Lower lobe of right lung (tissue), 2 donors: ENCODE measurements around the gene RASA1. TPM values are rescaled to one million over a fixed set of nuclear protein-coding genes. Genes with fewer than 3 reads are reported as not detected.

Experiments used
- ATAC-seq, 2 donors: fragments of 200-7000 bp; cut with Tn5 transposase; one replicate each; pipeline ENCODE4 v1.9.1; 2020 to 2022; ENCODE audit warnings: mild to moderate bottlenecking in 2 of 2, moderate library complexity in 2 of 2
- DNase-seq: peaks from one replicate; pipeline ENCODE4 v3.0.0-alpha.2; 2020
- H3K27ac ChIP-seq: fragments of 200-600 bp; one replicate; pipeline ENCODE4 v1.8.0; 2022
- H3K27me3 ChIP-seq: fragments of 200-600 bp; one replicate; pipeline ENCODE4 v1.8.0; 2022; ENCODE audit warnings: low read depth
- H3K36me3 ChIP-seq: fragments of 200-600 bp; one replicate; pipeline ENCODE4 v1.8.0; 2022; ENCODE audit warnings: mild to moderate bottlenecking
- H3K4me1 ChIP-seq: fragments of 200-600 bp; one replicate; pipeline ENCODE4 v1.8.0; 2022
- H3K4me3 ChIP-seq: fragments of 200-600 bp; one replicate; pipeline ENCODE4 v1.8.0; 2022; ENCODE audit warnings: mild to moderate bottlenecking
- H3K9me3 ChIP-seq: fragments of 200-600 bp; one replicate; pipeline ENCODE4 v1.8.0; 2022
- intact Hi-C: fragments of 100-400 bp; cut with DNase I; formaldehyde crosslinking; loops from one replicate; pipeline ENCODE4 v1.11.0; 2022
- total RNA-seq: library from RNA; stranded (reverse); fragmentation: NEBNext Ultra II Directional; extraction: Animal tissue kit (Norgen Biotek cat#: 25700); gene quantifications from one replicate; pipeline ENCODE4 v1.2.1, GENCODE V29; 2021
- TF ChIP-seq, protein P1 (sequence below): fragments of 200-600 bp; IDR thresholded peaks from one replicate; pipeline ENCODE4 v1.8.0; 2022; ENCODE audit warnings: antibody characterized with exemption, mild to moderate bottlenecking
- donor health status: DM: no; HTN: yes; CAD: no; lungs with severe emphysema.

RASA1 gene
- total RNA-seq, 1 donor from 2014 or later, result 32.6 TPM

DNA sequence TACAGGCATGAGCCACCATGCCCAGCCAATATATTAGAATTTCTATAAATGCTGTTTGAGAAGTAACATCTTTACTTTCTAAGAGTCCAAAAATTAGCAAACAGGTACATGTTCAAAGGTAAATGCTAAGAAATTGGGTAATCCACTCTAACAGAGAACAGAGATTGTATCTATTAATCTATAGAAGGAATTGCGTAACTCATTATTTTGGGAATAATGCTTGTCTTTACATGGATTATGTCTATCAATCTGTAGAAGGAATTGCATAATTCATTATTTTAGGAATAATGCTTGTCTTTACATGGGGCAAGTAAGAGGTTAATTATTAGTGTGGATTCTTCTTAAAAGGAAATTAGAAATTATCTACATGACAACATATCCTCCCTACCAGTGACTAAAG, 114.5 kb downstream of the RASA1 start:
- no peaks in the 10 kb centered on the region for H3K4me1 ChIP-seq
- no peak overlapping the region for H3K27ac ChIP-seq
- peaks cover 95% of the 10 kb centered on the region for H3K36me3 ChIP-seq
- no peak for DNase-seq
- TF ChIP-seq, protein P1, sequence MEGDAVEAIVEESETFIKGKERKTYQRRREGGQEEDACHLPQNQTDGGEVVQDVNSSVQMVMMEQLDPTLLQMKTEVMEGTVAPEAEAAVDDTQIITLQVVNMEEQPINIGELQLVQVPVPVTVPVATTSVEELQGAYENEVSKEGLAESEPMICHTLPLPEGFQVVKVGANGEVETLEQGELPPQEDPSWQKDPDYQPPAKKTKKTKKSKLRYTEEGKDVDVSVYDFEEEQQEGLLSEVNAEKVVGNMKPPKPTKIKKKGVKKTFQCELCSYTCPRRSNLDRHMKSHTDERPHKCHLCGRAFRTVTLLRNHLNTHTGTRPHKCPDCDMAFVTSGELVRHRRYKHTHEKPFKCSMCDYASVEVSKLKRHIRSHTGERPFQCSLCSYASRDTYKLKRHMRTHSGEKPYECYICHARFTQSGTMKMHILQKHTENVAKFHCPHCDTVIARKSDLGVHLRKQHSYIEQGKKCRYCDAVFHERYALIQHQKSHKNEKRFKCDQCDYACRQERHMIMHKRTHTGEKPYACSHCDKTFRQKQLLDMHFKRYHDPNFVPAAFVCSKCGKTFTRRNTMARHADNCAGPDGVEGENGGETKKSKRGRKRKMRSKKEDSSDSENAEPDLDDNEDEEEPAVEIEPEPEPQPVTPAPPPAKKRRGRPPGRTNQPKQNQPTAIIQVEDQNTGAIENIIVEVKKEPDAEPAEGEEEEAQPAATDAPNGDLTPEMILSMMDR, result no peak
- no peak overlapping the region for H3K4me3 ChIP-seq
- intact Hi-C loops, result no loop called here
- H3K9me3 ChIP-seq, result no peaks in the 10 kb centered on the region
- no peaks in the 10 kb centered on the region for H3K27me3 ChIP-seq
- no peak for ATAC-seq

DNA sequence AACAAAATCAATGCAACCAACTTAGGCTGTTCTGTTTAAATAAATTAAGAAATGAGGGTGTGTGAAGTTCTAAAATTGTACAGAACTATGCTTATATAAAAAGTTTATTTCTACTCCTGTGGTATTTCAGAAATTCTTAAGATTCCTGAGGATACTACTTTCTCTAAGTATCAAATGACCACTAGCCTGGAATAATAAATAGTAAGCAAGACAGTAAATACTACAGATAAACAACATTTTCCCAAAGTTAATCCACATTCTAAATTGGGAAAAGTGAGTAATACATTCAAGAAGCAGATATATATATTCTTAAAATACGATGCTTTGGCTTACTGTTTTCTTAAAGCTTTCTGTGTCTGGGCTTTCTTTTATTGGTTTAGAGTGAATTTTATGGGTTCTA, 115.5 kb downstream of the RASA1 start:
- Histone ChIP-seq H3K4me3 (no peak overlapping the region), H3K27ac (no peak overlapping the region), H3K4me1 (no peaks in the 10 kb centered on the region), H3K36me3 (peaks cover 95% of the 10 kb centered on the region), H3K9me3 (no peaks in the 10 kb centered on the region), H3K27me3 (no peaks in the 10 kb centered on the region)
- TF ChIP-seq, protein P1, result no peak
- DNase-seq (no peak), ATAC-seq (no peak)
- intact Hi-C loops, result no loop called here

DNA sequence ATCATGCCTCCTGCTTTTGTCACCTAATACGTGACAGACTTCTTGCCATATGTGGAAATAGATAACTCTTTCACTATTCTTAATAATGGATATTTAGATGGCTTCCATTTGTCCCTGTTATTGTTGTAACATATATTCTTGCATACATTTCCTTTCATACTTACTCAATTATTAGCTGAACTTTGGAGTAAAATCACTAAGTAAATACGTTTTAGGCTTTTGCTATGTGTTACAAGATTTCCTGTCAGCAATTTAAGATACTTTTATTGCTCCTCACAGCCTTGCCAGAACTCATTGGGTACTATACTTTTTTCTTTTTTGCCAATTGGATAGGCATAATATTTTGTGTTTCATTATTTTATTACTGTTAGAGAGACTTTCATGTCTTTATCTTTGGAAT, 118.1 kb downstream of the RASA1 start:
- intact Hi-C loops, result no loop called here
- no peaks in the 10 kb centered on the region for H3K27me3 ChIP-seq
- TF ChIP-seq, protein P1, result no peak
- peaks cover 4% of the 10 kb centered on the region for H3K4me1 ChIP-seq
- H3K36me3 ChIP-seq, result peaks cover 95% of the 10 kb centered on the region
- H3K9me3 ChIP-seq, result no peaks in the 10 kb centered on the region
- no peak overlapping the region for H3K27ac ChIP-seq
- DNase-seq, result no peak
- ATAC-seq, result no peak
- no peak overlapping the region for H3K4me3 ChIP-seq

DNA sequence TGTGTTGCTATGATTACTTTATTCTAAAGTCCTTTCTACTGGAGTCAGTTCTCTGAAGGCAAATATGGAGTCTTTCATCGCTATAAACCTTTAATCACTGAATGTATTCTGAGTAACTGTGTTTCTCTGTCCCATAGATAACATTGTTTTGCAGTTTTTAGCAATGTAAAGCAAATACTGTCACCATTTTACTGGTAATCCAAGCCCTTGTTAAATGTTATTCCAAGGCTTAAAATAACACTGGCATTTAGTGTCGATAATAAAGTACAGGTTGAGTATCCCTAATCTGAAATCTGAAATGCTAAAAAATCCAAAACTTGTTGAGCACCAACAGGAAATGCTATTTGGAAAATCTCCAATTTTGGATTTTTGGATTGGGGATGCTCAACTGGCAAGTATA, 120.4 kb downstream of the RASA1 start:
- no peak for ATAC-seq
- Histone ChIP-seq H3K4me1 (peaks cover 6% of the 10 kb centered on the region), H3K9me3 (no peaks in the 10 kb centered on the region), H3K4me3 (no peak overlapping the region), H3K27me3 (no peaks in the 10 kb centered on the region), H3K36me3 (peaks cover 95% of the 10 kb centered on the region), H3K27ac (no peak overlapping the region)
- TF ChIP-seq, protein P1, result no peak
- no peak for DNase-seq
- intact Hi-C loops, result no loop called here

DNA sequence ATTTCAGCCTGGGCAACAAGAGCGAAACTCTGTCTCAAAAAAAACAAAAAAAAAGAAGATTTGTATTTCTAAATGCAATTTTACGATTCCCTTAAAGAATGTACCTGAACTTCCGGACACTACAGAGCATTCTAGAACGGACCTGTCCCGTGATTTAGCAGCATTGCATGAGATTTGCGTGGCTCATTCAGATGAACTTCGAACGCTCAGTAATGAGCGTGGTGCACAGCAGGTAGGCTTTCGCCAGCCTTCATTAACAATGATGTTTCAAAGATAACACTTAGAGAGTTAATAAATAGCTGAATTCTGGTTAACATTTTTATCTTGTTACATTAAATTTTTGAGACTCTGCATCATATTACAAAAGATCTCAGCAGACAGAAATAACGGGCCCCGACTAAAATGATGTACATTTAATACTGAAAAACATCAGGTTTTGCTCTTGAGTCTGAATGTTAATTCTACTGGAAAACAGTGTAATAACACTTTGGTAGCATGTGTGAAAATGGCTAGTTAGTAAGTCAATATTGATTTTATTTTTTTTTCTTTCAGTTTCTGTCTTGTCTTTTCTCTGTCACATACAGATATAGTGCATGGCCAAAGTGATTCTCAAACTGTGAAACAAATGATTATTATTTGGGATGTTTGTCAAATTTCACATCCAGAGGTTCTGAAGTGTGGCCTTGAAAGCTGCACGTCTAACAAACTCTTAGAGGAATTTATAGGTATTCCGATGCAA, 121.8 kb downstream of the RASA1 start:
- intact Hi-C loops, result loop anchor here (10.0 kb wide), 1 partner anchor 125 kb away; the partner anchor contains the start of gene RASA1
- H3K36me3 ChIP-seq, result peaks cover 98% of the 10 kb centered on the region
- no peak for ATAC-seq

More for the DNA sequence above, 121.8 kb downstream of the RASA1 start:
- Histone ChIP-seq H3K27me3 (no peaks in the 10 kb centered on the region), H3K4me3 (no peak overlapping the region), H3K9me3 (no peaks in the 10 kb centered on the region), H3K4me1 (peaks cover 6% of the 10 kb centered on the region), H3K27ac (no peak overlapping the region)
- DNase-seq, result no peak
- TF ChIP-seq, protein P1, result no peak
